K562 (cell line): ENCODE data around the gene RNASEH2C. TPM values are rescaled to one million over a fixed set of nuclear protein-coding genes. Genes with fewer than 3 reads are reported as not detected.

Experiments
- CBFB ChIP-seq: sonication (generic); formaldehyde crosslinking; IDR thresholded peaks from 2 replicates; pipeline ENCODE4 v1.4.0; 2020; ENCODE audit warnings: mild to moderate bottlenecking, missing genetic modification reagents
- ESRRA ChIP-seq: fragments of 450-650 bp; IDR thresholded peaks from 2 replicates; pipeline ENCODE4 v1.6.1; 2014; ENCODE audit warnings: low read depth, mild to moderate bottlenecking, moderate library complexity, borderline replicate concordance
- GABPB2 ChIP-seq: fragments of 250-450 bp; sonication (Bioruptor Pico); conservative IDR thresholded peaks from 2 replicates; pipeline ENCODE4 v1.5.1; 2021; ENCODE audit warnings: mild to moderate bottlenecking
- HDAC2 ChIP-seq: fragments of 450-650 bp; IDR thresholded peaks from 2 replicates; pipeline ENCODE4 v1.6.1; 2016; ENCODE audit warnings: mild to moderate bottlenecking
- HMGN3 ChIP-seq: IDR thresholded peaks from 2 replicates; pipeline ENCODE4 v1.6.1; 2011; ENCODE audit warnings: borderline replicate concordance, low read depth, mild to moderate bottlenecking, mixed read lengths, low read length; ENCODE audit not compliant: insufficient read length; ENCODE audit errors: extremely low read depth
- KAT8 ChIP-seq: fragments of 450-650 bp; IDR thresholded peaks from 2 replicates; pipeline ENCODE4 v1.6.1; 2016; ENCODE audit warnings: low read depth, mild to moderate bottlenecking
- KDM4B ChIP-seq, 2 experiments: fragments of 450-650 bp in 1 of 2; sonication (generic) in 1 of 2; IDR thresholded peaks; 2 replicates each; pipeline ENCODE4 v1.6.1; 2016 to 2017; ENCODE audit warnings: borderline replicate concordance in 2 of 2, antibody characterized with exemption in 1 of 2, low read depth in 1 of 2, mild to moderate bottlenecking in 1 of 2
- L3MBTL2 ChIP-seq: fragments of 450-650 bp; IDR thresholded peaks from 2 replicates; pipeline ENCODE4 v1.6.1; 2016; ENCODE audit warnings: mild to moderate bottlenecking, moderate library complexity
- MYBL2 ChIP-seq, 2 experiments: fragments of 450-650 bp in 1 of 2; sonication (generic) in 1 of 2; formaldehyde crosslinking in 1 of 2; IDR thresholded peaks; 2 replicates each; pipeline versions ENCODE4 v1.6.1 to v1.8.1; 2017 to 2022; ENCODE audit warnings: borderline replicate concordance in 1 of 2, inconsistent platforms in 1 of 2, low read depth in 1 of 2, mild to moderate bottlenecking in 1 of 2, missing genetic modification reagents in 1 of 2, moderate library complexity in 1 of 2
- NBN ChIP-seq: fragments of 450-650 bp; IDR thresholded peaks from 2 replicates; pipeline ENCODE4 v1.6.1; 2016; ENCODE audit warnings: low read depth, mild to moderate bottlenecking
- NR4A1 ChIP-seq, 2 experiments: fragments of 250-450 bp in 1 of 2; fragments of 450-650 bp in 1 of 2; sonication (Bioruptor Pico) in 1 of 2; IDR thresholded peaks; 2 replicates each; pipeline versions ENCODE4 v1.4.0 to v1.6.1; 2016 to 2020; ENCODE audit warnings: mild to moderate bottlenecking in 2 of 2, missing compliant biosample characterization in 1 of 2, missing genetic modification characterization in 1 of 2, moderate library complexity in 1 of 2
- POLR2B ChIP-seq: fragments of 450-650 bp; IDR thresholded peaks from 2 replicates; pipeline ENCODE4 v1.6.1; 2018; ENCODE audit warnings: low read depth; ENCODE audit not compliant: partially characterized antibody
- POLR2H ChIP-seq: IDR thresholded peaks from 2 replicates; pipeline ENCODE4 v1.6.1; 2016; ENCODE audit warnings: missing genetic modification characterization, low read depth, mild to moderate bottlenecking, control low read depth, missing compliant biosample characterization, moderate library complexity
- PTRF ChIP-seq: fragments of 450-650 bp; IDR thresholded peaks from 2 replicates; pipeline ENCODE4 v1.6.1; 2016; ENCODE audit warnings: mild to moderate bottlenecking, missing genetic modification characterization, missing compliant biosample characterization
- TAF7 ChIP-seq: fragments of 450-650 bp; IDR thresholded peaks from 2 replicates; pipeline ENCODE4 v1.6.1; 2016; ENCODE audit warnings: missing genetic modification characterization, missing compliant biosample characterization
- TCF7 ChIP-seq: sonication (generic); IDR thresholded peaks from 2 replicates; pipeline ENCODE4 v1.6.1; 2016; ENCODE audit warnings: antibody characterized with exemption, borderline replicate concordance
- ZBED1 ChIP-seq: IDR thresholded peaks from 2 replicates; pipeline ENCODE4 v1.6.1; 2014
- ZNF184 ChIP-seq: sonication (generic); formaldehyde crosslinking; IDR thresholded peaks from 2 replicates; pipeline ENCODE4 v1.5.0; 2020; ENCODE audit warnings: missing genetic modification reagents
- ZNF431 ChIP-seq: sonication (generic); formaldehyde crosslinking; IDR thresholded peaks from 2 replicates; pipeline ENCODE4 v1.8.0; 2022; ENCODE audit warnings: mild to moderate bottlenecking, missing genetic modification reagents
- polyA plus RNA-seq, 8 experiments: library from polyadenylated mRNA; depleted of rRNA in 4 of 8; stranded (reverse) in 5 of 8; unstranded in 3 of 8; fragments of >200 nt; fragmentation: Nextera tagmentation in 2 of 8; fragmentation: Illumina TruSeq in 1 of 8; extraction: Ambion mirVana in 2 of 8; extraction: Trizol in 1 of 8; gene quantifications; 2 replicates each; pipeline versions ENCODE4 v1.2.1 to v1.2.3, GENCODE V29; 2011 to 2014; ENCODE audit warnings: inconsistent platforms in 1 of 8, missing spikeins in 1 of 8
- total RNA-seq, 7 experiments: library from RNA; depleted of rRNA in 6 of 7; stranded (reverse); fragments of >200 nt in 6 of 7; fragmentation: Illumina TruSeq in 2 of 7; extraction: Trizol in 2 of 7; gene quantifications; 2 replicates each; pipeline versions ENCODE4 v1.2.1 to v1.2.3, GENCODE V29; 2011 to 2021; ENCODE audit warnings: low replicate concordance in 1 of 7
- TF ChIP-seq, protein P1 (sequence below): IDR thresholded peaks from 2 replicates; pipeline ENCODE4 v1.6.1; 2011; ENCODE audit warnings: borderline replicate concordance, low read depth, mild to moderate bottlenecking, moderate library complexity, low read length; ENCODE audit not compliant: insufficient read depth, poor library complexity, severe bottlenecking
- TF ChIP-seq, protein P2 (sequence below): fragments of 200-800 bp; sonication (Bioruptor generic); IDR thresholded peaks from 2 replicates; pipeline ENCODE4 v1.6.1; 2017; ENCODE audit warnings: missing genetic modification characterization, missing compliant biosample characterization
- TF ChIP-seq, protein P3 (sequence below): fragments of 250-450 bp; sonication (Bioruptor Pico); IDR thresholded peaks from 2 replicates; pipeline ENCODE4 v1.8.0; 2022; ENCODE audit warnings: inconsistent platforms, mild to moderate bottlenecking, moderate library complexity, borderline replicate concordance
- TF ChIP-seq, protein P4 (sequence below), 3 experiments: fragments of 200-800 bp in 1 of 3; sonication (Bioruptor generic) in 1 of 3; sonication (generic) in 1 of 3; formaldehyde crosslinking in 1 of 3; IDR thresholded peaks; 2 replicates each; pipeline versions ENCODE4 v1.6.1 to v1.8.0; 2016 to 2022; ENCODE audit warnings: mild to moderate bottlenecking in 2 of 3, missing compliant biosample characterization in 2 of 3, missing genetic modification characterization in 2 of 3, missing genetic modification reagents in 1 of 3

The RNASEH2C gene
- total and polyA plus RNA-seq, 9 of the 15 experiments (the other 6 are each of a cell fraction or from before 2014, with no cell fraction given), result 5.4 to 78.2 (median 15.6) TPM

DNA sequence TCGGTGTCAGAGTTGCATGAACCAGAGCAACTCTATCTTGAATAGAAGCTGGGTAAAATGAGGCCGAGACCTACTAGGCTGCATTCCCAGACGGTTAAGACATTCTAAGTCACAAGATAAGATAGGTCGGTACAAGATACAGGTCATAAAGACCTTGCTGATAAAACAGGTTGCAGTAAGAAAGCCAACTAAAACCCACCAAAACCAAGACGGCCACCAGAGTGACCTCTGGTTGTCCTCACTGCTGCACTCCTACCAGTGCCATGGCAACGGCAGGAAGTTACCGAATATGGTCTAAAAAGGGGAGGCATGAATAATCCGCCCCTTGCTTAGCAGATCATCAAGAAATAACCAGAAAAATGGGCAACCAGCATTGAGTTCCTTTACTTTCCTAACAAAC lies 10.9 kb downstream of the RNASEH2C start (continued):
- TF ChIP-seq, protein P1, sequence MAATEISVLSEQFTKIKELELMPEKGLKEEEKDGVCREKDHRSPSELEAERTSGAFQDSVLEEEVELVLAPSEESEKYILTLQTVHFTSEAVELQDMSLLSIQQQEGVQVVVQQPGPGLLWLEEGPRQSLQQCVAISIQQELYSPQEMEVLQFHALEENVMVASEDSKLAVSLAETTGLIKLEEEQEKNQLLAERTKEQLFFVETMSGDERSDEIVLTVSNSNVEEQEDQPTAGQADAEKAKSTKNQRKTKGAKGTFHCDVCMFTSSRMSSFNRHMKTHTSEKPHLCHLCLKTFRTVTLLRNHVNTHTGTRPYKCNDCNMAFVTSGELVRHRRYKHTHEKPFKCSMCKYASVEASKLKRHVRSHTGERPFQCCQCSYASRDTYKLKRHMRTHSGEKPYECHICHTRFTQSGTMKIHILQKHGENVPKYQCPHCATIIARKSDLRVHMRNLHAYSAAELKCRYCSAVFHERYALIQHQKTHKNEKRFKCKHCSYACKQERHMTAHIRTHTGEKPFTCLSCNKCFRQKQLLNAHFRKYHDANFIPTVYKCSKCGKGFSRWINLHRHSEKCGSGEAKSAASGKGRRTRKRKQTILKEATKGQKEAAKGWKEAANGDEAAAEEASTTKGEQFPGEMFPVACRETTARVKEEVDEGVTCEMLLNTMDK, result no peak
- TF ChIP-seq NBN (no peak), CBFB (no peak), PTRF (tag) (no peak), ZBED1 (no peak), HMGN3 (no peak), TAF7 (tag) (no peak), ZNF184 (no peak), KDM4B (IDR thresholded peaks at IDR 0.05; ENCODE audit: borderline replicate concordance in 2 of 2, low read depth in 1 of 2) (no peak), KAT8 (no peak), ESRRA (peak; percentile 93), TCF7 (no peak), L3MBTL2 (no peak), MYBL2 (IDR thresholded peaks at IDR 0.05; ENCODE audit: low read depth) (no peak), MYBL2 (CRISPR knock-in tag; IDR thresholded peaks at IDR 0.05; ENCODE audit: borderline replicate concordance) (no peak), GABPB2 (CRISPR knock-in tag) (no peak), POLR2H (tag) (no peak), HDAC2 (no peak), ZNF431 (CRISPR knock-in tag) (no peak), NR4A1 (CRISPR knock-in tag; IDR thresholded peaks at IDR 0.05) (no peak), NR4A1 (tag; IDR thresholded peaks at IDR 0.05) (no peak), POLR2B (no peak)
- TF ChIP-seq, protein P2, sequence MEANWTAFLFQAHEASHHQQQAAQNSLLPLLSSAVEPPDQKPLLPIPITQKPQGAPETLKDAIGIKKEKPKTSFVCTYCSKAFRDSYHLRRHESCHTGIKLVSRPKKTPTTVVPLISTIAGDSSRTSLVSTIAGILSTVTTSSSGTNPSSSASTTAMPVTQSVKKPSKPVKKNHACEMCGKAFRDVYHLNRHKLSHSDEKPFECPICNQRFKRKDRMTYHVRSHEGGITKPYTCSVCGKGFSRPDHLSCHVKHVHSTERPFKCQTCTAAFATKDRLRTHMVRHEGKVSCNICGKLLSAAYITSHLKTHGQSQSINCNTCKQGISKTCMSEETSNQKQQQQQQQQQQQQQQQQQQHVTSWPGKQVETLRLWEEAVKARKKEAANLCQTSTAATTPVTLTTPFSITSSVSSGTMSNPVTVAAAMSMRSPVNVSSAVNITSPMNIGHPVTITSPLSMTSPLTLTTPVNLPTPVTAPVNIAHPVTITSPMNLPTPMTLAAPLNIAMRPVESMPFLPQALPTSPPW, result no peak
- TF ChIP-seq, protein P3, sequence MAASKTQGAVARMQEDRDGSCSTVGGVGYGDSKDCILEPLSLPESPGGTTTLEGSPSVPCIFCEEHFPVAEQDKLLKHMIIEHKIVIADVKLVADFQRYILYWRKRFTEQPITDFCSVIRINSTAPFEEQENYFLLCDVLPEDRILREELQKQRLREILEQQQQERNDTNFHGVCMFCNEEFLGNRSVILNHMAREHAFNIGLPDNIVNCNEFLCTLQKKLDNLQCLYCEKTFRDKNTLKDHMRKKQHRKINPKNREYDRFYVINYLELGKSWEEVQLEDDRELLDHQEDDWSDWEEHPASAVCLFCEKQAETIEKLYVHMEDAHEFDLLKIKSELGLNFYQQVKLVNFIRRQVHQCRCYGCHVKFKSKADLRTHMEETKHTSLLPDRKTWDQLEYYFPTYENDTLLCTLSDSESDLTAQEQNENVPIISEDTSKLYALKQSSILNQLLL (CRISPR knock-in tag), result no peak
- TF ChIP-seq, protein P4, sequence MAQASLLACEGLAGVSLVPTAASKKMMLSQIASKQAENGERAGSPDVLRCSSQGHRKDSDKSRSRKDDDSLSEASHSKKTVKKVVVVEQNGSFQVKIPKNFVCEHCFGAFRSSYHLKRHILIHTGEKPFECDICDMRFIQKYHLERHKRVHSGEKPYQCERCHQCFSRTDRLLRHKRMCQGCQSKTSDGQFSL (CRISPR knock-in tag; IDR thresholded peaks at IDR 0.05), result no peak
- TF ChIP-seq, protein P4 (tag; IDR thresholded peaks at IDR 0.05), result no peak
